ENCODE results near the gene SHROOM2.
A peak's percentile ranks its signal among the peaks of the same experiment; 100 is the strongest.

SHROOM2 gene

GRCh38 chrX:9903146-9903545 is 116.9 kb downstream of the SHROOM2 start:
- no peak for DNase-seq

DNA sequence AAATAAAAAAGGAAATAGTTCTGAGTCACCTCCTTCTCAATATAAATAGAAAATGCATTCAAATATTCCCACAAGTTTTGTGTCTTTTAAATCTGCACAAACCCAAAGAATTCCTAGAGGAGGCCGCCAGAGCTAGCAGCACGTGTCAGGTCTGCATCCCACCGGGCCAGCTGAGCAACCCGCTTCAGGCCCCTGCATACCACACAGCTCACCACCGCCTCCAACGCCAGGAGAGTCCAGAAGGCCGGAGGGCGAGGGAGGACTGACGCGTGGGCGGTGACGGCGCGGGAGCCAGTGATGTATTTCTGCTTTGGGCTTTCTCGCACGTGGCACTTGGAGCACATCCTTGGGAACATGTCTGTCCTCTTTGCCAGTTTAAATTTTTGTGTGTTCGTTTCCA is 119.1 kb downstream of the SHROOM2 start:
- no peak for DNase-seq

GRCh38 chrX:9905721-9906120 is 119.5 kb downstream of the SHROOM2 start:
- DNase-seq = no peak

DNA sequence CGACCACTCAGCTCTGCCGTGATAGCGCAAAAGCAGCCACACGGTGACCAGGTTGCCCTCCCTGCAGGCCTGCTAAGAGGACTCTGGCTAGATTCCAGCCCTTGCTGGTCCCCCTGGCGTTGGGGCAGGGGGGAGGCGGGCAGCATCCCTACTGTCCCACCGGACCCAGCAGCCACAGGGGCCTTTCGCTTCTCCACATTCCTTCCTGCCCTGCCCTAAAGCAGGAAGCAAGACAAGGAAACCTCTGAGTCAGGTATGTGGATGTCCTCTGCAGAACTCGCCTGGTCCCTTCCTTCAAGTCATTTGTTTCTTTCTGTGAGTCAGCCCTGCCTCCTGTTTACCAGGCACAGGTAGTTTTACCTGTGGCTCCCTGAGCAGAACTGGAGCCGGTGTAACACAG is 120.7 kb downstream of the SHROOM2 start:
- no peak for DNase-seq

- DNase-seq = no peak
Measured at GRCh38 chrX:9907645-9908387, 121.6 kb downstream of the SHROOM2 start.

DNA sequence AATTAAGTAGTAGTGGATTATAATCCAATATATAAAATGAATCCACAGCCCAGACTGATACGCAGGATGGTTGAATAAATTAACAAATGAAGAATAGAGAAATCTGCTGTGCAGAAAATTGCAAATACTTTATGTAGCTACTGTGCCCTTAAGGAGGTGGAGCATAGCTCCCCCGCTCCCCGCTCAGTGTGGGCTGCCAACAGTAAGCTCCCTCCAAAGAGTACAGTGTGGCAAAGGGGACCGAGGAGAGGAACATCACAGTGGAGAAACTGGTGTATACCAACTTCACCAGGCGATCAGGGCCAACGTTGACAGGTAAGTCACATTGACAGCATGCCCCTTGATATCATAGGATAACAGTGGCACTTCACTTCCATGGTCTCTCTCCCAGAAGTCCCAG is 123.0 kb downstream of the SHROOM2 start:
- no peak for DNase-seq

DNA sequence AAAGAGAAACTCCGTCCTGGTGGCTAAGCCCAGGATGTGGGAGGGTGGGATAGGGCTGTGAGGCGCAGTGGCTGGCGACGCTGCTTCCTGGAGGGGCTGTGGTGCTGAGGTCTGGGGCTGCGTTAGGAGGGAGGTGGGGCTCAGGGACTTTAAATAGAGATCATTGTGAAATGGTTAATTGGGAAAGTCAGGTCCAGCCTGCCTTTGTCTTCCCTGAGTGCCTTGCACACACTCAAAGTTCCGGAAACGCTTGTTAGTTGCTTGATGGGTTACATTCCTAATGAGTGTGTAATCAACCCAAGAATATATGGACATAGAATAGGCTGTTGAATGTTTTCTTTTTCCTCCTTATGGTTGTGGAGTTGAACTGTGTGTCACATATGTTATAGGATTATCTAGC is 125.3 kb downstream of the SHROOM2 start:
- DNase-seq = no peak

DNA sequence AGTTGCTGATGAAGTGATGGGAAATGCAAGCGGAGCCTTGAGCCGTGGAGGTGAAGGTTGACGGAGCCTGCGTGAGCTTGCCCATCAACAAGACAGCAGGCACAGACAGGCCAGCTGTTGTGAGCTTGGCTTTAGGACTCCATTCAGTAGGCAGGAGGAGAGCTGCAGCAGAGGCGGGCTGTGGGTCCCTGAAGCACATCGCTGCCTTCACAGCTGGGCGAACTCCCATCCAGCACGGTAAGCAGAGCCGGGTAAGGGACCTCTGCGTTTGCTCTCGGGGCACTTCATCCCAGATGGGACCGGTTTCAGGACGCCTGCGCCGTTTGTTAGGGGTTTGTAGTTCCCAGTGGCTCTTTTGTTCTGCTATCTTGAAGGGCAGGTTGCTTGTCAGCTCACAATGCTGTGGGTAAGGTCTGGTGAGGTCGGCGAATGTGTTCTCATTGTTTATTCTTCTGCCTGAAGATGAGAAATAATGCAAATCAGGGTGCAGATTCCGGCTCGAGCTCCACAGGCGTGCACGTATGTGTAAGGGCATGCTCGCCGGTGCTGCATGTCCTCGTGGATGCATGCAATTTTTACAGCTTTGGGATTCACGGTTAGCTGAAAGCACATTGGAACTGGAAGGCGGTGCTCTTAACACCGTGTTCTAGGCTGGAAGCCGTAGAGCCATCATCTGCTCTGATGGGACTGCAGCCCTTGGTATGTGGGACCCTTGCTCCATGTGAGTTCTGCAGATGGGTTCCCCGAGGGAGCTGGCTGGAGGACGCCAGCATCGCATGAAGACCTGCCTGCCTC is 126.3 kb downstream of the SHROOM2 start:
- DNase-seq = no peak

- no peak for DNase-seq
Measured at GRCh38 chrX:9913146-9913433, 126.9 kb downstream of the SHROOM2 start.

- DNase-seq = no peak
Measured at GRCh38 chrX:9917861-9918260, 131.6 kb downstream of the SHROOM2 start.

DNA sequence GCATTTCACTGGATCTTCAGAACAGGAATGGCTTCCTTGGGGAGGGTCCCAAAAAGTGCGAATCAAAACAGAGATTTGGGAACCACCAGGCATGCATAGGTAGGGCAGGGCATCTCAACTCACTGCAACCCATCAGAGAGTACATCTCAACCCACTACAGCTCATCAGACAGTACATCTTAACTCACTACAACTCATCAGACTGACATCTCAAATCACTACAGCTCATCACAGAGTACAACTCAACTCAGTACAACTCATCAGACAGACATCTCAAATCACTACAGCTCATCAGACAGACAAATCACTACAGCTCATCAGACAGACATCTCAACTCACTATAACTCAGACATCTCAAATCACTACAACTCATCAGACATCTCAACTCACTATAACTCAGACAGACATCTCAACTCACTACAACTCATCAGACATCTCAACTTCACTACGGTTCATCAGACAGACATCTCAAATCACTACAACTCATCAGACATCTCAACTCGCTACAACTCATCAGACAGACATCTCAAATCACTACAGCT is 133.5 kb downstream of the SHROOM2 start:
- DNase-seq = no peak

GRCh38 chrX:9921407-9921806 is 135.2 kb downstream of the SHROOM2 start:
- no peak for DNase-seq

GRCh38 chrX:9923357-9923756 is 137.1 kb downstream of the SHROOM2 start:
- DNase-seq = no peak

- DNase-seq = no peak
Measured at GRCh38 chrX:9926002-9926401, 139.8 kb downstream of the SHROOM2 start.

GRCh38 chrX:9927698-9928482 is 141.7 kb downstream of the SHROOM2 start:
- peak; percentile 46 for DNase-seq

- DNase-seq = no peak
Measured at GRCh38 chrX:9935436-9935835, 149.2 kb downstream of the SHROOM2 start.

DNA sequence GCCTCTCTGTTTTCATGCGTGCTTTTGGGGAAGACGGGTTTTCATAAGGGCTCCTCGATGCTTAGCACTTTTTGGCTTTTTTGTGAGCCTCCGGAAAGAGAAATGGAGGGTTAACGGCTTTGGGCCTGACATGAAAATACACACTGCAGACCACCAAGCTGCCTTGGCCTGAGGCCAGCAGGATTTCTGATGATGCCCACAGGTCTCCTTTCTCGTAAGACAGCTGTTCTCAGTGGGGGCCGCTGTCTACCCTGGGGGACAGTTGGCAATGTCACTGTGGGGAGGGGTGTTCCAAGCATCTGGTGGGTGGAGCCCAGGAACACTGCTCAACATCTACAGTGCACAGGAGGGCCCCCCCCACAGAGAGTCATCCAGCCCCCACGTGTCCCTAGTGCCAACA is 151.5 kb downstream of the SHROOM2 start:
- no peak for DNase-seq

DNA sequence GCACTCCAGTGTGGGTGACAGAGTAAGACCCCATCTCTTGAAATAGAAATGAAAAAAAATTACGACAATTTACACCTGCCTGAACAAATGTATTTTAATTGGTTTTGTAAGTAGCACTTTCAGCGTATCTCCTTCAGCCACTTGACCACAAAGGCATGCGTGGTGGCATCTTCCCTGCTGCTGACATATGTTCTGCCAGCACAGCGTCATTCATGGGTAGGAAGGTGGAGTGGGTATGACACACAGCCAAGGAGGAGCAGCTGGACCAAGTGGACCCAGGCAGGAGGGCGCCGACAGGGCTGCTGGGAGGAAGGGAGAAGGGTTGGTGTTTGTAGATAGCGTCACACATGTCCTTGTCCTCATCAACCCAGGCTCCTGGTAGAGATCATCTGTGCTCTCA is 152.3 kb downstream of the SHROOM2 start:
- DNase-seq = no peak

DNA sequence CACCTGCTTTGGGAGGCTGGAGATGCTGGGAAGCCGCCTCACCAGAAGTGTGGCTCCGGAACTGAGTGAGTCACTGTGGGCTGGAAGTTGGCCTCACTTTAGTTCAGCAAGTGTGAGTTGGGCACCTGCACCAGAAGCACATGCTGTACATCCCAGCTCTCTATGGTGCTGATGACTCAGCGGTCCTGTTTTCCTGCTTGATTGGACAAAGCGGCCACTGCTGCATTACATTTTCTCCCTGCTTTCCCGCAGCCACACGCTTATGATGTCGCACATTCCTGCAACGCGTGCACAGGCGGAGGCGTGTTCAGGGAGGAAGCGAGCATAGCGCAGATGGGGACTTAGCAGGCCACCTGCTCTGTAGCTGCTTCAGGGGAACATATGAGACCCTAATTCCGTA is 154.2 kb downstream of the SHROOM2 start:
- no peak for DNase-seq

DNA sequence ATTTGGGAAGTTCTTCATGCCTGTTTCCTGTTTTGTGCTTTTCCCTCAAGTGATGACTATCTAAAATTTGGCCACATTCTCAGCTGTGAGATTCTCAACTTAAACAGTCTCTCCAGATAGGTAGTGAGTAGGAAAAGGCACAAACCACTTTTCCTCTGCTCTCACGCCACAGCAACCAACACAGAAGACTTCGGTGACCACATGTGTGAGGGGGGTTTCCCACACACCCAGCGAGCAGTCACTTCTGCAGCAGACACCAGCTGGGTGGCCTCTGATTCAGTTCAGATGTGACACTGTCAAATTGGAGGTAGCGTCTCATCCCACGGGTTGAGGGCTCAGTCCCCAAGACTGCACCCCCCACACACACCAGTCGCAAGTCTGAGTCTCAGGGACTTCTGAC is 155.9 kb downstream of the SHROOM2 start:
- DNase-seq = no peak

- DNase-seq = no peak
Measured at GRCh38 chrX:9943420-9943819, 157.2 kb downstream of the SHROOM2 start.

GRCh38 chrX:9947131-9947794 is 161.0 kb downstream of the SHROOM2 start:
- DNase-seq = no peak

DNA sequence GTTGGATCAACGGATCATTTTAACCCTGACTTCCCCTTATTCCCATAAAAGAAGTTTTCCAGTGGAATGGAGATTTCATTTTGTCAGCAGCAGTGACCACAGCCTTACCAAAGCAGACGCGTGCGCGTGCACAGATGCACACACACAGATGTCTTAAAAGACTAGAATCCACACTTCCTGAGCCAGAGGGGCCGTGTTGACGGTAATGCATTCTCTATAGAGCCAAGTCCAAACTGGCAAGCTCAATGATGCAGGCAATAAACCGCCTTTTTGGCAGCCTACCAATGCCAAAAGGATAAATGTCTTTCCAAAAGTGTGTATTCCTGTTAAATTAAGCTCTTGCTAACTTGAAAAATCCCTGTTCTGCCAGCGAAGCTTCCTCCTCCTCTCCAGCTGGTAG is 162.2 kb downstream of the SHROOM2 start:
- DNase-seq = no peak

Data from NCI-H1436 (cell line).